NCI-H2107 treated with DMSO at 0.1 percent for 48 hours (cell line): ENCODE results near the gene ATG16L2.

Experiments
- DNase-seq: peaks from one replicate; lab custom pipeline; 2025; ENCODE audit not compliant: unreplicated experiment; lab: John Stamatoyannopoulos, UW

Gene ATG16L2, protein sequence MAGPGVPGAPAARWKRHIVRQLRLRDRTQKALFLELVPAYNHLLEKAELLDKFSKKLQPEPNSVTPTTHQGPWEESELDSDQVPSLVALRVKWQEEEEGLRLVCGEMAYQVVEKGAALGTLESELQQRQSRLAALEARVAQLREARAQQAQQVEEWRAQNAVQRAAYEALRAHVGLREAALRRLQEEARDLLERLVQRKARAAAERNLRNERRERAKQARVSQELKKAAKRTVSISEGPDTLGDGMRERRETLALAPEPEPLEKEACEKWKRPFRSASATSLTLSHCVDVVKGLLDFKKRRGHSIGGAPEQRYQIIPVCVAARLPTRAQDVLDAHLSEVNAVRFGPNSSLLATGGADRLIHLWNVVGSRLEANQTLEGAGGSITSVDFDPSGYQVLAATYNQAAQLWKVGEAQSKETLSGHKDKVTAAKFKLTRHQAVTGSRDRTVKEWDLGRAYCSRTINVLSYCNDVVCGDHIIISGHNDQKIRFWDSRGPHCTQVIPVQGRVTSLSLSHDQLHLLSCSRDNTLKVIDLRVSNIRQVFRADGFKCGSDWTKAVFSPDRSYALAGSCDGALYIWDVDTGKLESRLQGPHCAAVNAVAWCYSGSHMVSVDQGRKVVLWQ

DNA sequence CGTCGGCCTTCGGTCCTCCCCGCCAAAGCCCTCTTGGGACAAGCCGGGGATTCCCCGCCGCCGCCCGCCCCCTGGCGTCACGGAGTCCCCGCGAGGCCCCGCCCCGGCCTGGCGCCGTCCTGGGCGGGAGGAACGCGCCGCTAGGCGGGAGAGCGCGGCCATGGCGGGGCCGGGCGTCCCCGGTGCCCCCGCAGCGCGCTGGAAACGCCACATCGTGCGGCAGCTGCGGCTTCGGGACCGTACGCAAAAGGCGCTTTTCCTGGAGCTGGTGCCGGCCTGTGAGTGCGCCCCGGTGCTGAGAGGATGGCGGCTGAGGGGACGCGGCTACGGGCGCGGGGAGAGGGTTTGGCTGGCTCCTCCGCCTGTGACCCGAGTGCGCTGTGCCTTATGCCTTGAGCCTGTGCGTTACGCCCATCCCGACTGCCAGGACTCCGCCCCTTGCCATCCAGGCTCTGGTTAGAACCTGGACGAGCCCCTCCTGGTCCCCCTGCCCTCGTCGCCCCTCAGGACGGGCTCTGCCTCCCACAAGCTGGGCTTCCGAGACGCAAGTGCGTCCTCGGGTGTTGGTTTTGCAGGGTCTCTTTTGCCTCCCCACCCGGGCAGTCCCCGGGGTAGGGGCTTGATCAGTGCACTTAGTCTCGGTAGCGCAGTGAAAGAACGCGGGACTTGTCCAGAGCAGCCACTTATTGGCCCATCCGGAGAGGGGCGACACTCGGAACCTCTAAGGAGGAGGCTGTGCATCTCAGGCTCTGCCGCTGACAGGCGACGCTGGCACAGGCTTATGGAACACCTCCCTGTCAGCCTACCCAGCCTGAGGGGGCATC, at the start of gene ATG16L2:
Gene ATG16L2 (plus strand): TSS at position 126 of the 824 bp plus-strand sequence. CDS start 35 bp downstream, at position 161.
- peak; percentile 53 for DNase-seq

DNA sequence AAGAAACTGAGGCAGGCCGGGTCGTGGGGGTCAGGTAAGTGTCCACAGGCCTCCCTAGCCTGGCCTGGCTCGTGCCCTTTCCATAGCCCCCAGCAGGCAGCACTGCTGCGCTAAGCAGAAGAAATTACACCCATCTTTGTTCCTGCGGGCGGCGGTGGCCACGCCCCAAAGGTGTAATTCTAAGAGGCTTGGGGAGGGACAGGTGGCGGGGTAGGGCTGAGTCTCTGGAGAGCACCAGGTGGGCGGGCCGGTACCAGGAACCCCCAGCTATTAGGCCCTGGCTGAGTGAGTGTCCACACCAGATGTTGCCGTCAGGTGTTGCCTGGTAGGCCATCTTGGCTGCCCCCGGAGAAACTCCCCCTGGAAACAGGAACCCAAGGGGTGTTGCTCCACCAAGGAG, 49.7 kb upstream of the ATG16L2 start:
- peak; percentile 95 for DNase-seq

DNA sequence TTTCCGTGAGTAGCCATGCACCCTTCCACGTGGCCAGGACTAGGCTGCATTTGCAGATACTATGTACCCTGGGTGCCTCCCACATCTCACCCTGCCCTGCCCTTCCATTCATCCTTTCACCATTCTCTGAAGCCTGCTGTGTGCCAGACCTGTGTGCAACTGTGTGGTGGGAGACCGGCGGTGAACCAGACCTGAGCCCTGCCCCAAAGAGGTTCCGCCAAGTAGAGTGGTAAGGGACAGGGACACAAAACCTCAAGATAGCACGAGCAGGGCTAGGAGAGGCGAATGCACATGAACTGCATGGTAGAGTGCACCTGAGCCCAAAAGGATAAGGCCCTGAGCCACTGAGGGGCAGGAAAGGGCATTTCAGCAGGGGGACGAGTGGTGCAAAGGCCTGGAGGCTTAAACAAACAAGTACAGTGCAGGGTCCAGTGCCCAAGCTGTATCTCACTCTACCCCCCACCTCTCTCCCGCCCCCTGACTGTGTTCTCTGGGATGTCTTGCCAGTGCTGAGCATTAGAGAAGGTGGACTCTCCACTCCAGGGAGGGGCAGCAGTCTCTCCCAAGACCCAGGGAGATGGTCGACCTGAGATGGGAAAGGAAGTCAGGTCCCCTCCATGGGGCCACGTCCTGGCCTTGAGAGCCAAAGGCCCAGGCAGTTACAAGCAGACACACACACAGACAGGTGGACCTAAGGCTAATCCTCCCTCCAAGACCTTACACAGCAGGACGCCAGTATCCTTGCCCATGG, 47.9 kb upstream of the ATG16L2 start:
- DNase-seq: no peak

DNA sequence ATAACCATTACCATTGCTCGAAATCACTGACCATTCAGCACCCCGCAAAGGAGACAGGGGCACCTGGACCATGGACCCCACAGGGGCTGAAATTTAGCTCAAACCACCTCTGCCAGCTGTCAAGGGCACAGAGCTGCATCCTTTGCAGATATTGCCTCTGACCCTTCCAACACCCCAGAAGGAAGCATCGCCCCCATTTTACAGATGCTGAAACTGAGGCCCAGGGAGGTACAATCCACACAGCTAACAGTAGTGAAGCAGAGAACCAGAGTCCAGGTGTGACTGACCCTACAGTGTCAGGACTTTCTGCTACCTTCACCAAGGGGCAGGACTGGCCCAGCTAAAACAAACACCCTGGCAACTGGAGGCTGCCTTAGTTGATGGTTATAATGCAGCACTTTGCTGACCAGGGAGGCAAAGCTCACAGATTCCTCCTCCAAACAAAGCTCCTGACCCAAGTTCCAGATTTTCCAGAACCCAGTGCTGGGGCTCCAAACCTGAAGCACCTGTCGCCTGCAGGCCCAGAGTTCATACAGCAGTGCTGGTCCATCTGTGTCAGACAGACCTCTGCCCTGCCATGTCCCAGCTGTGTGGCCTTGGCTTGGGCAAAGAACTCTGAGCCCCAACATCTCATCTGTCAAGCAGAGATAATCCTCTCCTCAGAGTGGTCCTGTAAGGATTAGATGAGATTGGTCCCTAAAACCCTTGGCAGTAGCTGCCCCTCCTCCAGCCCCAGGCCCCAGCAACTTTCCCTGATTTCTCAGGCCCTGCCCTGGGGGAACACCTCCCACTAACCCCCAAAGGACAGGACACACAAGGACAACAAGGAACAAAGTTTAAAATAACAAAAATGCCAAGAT, 46.8 kb upstream of the ATG16L2 start:
- DNase-seq: no peak

DNA sequence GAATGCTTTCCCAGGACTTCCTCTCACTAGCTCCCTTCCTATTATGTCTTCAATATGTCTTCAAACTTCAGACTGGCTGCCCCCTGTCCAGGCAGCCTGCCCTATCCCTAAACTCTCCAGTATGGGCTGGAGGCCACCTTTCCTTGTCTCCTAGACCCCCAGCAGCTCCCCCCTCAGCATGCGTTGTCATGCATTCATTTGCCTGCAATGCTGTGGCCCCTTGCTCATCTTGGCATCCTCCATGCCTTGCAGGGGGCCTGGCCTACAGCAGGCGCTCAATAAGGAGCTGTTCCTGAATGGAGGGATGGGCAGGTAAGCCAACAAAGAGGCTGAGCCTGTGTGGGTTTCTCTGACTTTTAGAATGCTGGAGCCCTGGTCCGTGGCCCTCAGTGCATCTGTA, 45.6 kb upstream of the ATG16L2 start:
- no peak for DNase-seq

DNA sequence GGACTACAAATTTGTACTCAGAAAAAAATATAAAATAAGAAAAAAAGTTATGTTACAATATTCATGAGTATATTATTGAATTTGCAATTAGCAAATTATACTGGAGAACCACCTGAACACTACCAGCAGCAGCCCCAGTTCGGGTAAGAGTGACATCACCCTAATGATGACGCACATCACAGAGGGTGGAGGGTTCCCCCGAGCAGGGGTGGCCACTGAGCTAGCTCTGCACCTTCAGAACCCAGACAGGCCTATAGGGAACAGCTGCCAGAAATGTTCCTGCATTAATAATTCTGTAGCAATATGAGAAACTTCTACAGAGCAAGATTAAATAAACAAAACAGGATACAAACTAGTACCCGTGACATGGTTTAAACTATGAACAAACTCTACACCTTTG, 44.5 kb upstream of the ATG16L2 start:
- DNase-seq: no peak

DNA sequence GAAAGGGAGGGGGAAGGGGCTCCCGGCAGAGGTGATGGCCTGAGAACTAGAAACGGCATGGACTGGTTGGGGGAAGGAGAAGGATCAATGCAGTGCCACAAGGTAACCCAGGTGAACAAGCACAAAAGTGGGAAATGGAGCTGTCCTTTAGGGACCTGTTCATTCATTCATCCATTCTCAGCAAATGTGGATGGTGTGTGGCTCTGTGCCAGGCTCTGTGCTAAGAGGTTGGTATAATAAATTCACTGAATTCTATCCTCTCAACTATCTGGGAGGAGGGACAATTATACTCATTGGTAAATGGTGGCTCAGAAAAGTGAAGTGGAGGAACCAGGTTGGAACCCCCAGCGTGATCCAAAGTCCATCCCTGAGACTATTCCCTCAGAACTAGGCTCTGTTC, 43.4 kb upstream of the ATG16L2 start:
- no peak for DNase-seq

DNA sequence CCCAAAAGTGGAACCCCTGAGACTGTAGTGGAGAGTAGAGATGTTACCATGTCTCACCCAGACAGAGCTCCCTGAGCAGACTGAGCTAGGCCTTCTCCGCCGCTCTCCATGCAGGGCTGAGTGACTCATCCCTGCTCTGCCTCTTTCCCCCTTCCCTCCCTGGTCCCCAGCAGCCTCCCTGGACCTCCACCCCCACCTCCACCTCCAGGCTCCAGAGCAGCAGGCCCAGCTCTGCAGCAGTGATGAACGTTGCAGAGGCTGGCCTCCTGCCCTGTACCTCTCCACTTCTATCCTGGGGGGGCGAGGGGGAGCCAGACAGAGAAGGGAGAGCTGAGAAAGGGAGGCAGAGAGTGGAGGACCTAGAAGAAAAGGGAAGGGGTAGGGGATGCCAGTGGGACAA, 42.7 kb upstream of the ATG16L2 start:
- DNase-seq: no peak

DNA sequence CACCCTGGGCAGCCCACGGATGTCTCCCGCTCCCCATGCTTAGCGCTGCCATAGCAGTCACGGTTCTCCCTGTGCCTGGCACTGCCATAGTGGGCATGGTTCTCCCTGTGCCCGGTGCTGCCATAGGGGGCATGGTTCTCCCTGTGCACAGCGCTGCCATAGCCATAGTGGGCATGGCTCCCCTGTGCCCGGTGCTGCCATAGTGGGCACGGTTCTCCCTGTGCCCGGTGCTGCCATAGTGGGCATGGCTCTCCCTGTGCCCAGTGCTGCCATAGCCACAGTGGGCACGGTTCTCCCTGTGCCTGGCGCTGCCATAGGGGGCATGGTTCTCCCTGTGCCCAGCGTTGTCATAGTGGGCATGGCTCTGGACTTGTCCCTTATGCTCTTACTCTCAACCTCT, 42.2 kb upstream of the ATG16L2 start:
- DNase-seq: no peak

DNA sequence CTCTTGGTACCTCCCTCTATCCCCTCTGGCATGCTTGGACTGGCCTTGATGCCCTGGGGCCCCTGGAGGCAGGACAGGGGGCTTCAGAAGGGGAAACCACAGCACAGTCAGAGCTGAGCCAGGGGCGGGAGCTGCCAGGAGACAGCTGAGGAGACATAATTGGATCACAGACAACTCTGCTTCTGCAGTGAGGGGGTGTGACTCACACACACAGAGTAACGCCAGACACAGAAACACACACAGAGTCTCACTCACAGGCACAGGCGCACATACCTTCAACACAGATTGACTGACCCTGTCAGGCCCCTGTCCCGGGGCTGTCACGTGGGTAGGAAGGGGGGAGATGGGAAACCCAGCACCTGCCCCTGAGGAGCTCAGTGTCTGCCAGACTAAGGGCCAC, 40.9 kb upstream of the ATG16L2 start:
- DNase-seq: peak; percentile 28

DNA sequence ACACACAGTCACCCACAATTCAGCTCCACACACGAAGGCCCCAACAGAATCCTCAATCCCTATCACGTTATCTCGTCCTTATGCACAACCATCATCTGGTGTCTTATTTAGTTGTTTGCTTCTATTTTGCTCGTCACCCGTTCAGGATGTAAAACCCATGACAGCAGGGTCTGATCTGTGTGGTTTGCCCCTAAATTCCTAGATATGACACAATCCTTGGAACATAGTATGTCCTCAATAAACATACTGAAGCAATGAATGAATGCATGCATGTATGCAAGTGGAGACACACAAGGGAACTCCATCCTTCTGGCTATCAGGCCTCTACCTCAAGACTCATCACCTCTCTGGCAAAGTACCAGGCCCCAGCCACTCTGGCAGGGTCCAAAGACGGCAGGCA, 40.5 kb upstream of the ATG16L2 start:
- DNase-seq: no peak

DNA sequence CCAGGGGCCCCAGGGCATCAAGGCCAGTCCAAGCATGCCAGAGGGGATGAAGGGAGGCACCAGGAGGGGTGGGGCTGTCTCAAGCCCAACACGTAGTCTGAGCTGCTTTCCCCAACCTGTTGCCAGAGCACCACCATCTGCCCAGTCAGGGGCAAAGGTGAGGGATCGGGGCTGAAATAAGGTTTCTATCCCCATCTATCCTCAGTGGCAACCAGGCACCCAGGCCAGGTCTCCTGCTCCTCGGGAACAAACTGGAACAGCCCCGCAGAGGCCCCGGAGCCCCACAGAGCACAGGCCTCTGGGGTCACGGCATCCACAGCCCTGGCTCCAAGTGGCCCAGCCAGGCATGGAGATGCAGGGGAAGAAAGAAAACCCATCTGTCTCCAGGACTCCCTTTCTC, 39.7 kb upstream of the ATG16L2 start:
- DNase-seq: no peak

DNA sequence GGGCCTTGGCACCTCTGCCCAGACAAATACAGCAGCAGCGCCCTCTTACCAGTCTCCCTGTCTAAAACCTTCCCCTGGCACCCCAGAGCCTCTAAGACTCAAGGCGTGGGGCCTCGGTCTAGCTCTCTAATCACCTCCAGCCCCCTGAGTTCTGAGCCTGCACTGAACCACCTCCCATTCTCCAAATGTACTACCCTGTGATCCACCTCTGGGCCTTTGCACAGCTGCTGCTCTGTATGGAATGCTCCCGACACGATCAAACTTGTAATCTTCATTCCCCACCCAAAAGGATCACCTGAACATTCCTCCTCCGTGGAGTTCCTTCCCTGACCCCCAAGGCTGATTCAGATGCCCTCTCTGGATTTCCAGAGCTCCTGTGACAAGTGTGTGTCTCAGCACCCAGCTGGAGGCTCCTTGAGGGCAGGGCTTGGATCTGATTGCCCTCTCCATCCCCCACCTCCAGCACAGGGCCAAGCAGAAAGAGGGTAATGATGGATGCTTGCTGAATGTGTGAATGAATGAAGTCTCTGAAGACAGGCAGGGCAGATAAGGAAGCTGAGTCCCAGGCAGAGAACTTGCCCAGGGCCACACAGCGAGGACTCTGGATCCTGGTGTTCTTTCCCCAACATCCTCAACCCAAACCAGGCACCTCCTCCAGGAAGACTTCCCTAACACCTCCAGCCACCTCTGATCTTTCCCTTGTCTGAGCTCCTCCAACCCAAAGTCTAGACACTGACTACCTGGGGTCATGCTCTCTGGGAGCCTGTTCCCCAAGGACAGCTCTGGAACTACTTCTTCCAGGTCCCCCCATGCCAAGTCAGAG, 38.7 kb upstream of the ATG16L2 start:
- no peak for DNase-seq

DNA sequence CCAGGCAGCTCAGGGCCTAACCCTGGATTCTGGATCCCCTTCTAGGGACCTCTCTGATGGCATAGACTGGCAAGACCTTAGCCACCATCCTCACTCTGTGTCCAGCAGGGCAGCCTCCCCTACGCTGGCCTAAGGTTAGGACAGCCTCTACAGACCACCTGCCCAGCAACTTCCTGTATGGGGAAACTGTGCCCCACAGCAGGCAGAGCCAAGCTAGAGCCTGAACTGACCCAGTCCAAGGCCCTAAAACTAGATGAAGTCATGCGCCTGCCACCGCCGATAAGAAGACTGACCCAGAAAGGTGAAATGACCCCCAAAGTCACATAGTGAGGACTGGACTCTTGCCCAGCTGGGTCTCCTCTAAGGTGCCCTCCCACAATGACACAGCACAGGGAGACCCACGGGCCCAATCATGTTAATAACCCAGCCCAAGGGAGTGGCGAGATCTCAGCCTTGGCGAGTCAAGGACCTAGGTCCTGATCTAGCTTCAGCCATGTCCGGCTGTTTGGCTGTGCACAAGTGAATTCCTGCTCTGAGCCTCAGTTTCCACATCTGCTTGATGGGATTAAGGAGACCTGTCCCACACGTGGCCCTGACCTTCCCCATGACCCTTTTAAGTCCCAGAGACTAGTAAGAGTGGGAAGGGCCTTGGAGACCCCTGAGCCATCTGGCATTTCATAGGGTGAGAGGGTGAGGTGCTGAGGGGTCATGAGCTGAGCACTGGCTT, 37.9 kb upstream of the ATG16L2 start:
- no peak for DNase-seq

DNA sequence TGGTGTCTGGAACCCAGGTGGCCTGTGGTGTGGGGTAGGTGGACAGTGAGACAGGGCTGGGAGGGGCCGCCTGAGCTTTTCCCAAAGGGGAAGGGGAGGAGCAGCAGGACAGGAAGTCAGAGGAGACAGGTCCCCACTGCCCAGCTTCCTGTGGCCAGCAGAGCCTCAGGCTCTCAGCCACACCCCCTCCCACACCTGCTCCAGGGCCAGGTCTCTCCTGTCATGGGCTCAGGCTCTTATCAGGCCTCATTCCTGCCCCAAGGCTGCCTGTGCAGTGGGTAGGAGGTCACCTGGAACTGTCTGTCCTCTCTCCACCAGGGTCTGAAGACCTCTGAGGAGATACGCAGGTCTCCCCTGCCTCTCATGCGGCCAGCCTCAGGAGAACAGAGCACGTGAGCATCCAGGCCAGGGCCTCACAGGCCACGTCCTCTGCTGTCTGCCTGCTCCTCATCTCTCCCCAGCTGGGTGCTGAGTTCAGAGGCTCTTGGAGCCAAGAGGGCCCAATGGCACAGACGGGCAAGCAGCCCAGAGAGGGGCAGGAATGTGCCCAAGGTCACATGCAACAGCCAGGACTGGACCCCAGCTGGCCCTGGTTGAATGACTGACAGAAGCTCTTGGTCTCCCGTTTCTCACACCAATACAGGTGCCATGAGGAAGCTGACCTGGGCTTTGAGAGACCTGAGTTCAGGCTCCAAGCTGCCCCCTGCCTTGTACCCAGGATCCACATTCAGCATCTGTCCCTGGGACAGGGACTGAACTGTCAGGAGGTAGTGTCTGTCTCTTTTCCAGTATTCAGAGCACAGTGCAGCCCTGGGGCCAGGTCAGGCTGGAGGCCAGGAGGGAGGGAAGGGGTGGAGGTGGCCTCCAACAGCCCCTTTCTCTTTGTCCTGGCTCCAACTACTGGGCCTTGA, 37.1 kb upstream of the ATG16L2 start:
- DNase-seq: no peak

DNA sequence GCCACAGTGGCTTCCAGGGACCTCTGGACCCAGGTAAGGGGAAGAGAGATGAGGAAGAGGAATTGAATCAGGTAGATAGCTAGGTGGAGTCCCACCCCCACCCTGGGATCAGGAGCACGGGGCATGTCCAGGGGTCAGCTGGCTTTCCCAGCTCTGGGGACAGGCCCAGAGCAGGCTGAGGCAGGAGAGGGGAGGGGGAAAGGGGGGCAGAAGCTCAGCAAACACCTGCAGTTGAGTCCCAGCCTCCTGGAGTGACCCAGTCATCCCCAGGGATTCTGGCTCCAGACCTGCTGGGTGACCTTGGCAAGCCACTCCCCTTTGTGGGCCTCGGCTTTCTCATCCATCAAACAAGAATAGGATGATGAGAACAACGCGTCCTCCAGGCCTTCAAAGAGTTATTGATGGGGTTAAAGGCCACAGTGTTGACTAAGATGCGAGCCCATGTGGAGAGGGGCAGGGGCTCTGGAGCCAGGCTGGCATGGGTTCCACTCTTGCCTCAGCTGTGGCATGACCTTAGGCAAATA, 36.4 kb upstream of the ATG16L2 start:
- no peak for DNase-seq
